ENCODE measurements around the gene PDGFA.

GRCh38 chr7:481219-481930 is 38.3 kb downstream of the PDGFA start:
- TF ChIP-seq CTCF (IDR thresholded peaks at IDR 0.05; ENCODE audit: low read depth, low read length, poor library complexity, severe bottlenecking) (no peak), EZH2phosphoT487 (IDR thresholded peaks at IDR 0.05; ENCODE audit: borderline replicate concordance, low read length) (no peak)

Data from DOHH2 (cell line).